ENCODE measurements around the gene ZFYVE9. TPM values are rescaled to one million over a fixed set of nuclear protein-coding genes. Genes with fewer than 3 reads are reported as not detected.

The ZFYVE9 gene
- total RNA-seq, 4 donors from 2014 or later = 12.7 to 31.1 (median 16.2) TPM

DNA sequence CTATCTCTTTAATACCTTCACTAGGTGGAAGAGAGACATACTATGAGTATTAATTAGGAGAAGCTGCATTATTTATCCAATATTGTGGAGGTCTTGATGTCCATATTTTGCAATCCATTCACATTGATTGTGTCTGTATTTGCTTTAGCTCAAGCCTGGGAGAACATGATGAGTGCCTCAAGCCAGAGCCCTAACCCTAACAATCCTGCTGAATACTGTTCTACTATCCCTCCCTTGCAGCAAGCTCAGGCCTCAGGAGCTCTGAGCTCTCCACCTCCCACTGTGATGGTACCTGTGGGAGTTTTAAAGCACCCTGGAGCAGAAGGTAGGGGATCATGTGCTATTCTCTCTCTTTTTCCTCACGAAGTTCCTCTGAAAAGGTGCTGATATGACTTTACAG is 124.6 kb downstream of the ZFYVE9 start:
- 88 to 90% methylated on average over 1 of the region's 1 CpG for WGBS, 2 donors
- DNase-seq = no peak
- intact Hi-C loops (cut with DNase I) = no loop called here

GRCh38 chr1:52268372-52268771 is 126.5 kb downstream of the ZFYVE9 start:
- intact Hi-C loops (cut with DNase I) = no loop called here
- H3K9me3 ChIP-seq = no peaks in the 10 kb centered on the region
- 31 to 44% methylated on average over 3 of the region's 3 CpGs for WGBS, 2 donors
- no peak overlapping the region for H3K27ac ChIP-seq
- TF ChIP-seq POLR2A (IDR thresholded peaks at IDR 0.05) (no peak), CTCF (IDR thresholded peaks at IDR 0.05) (peak in 1 of 6 experiments; percentile 28)
- H3K4me3 ChIP-seq = no peak overlapping the region
- DNase-seq = no peak
- H3K36me3 ChIP-seq = peaks cover 0 to 54% (median 0%) of the 10 kb centered on the region in 3 donors
- H3K4me1 ChIP-seq = peaks cover 0 to 8% (median 0%) of the 10 kb centered on the region in 3 donors
- H3K27me3 ChIP-seq = no peaks in the 10 kb centered on the region

More for the DNA sequence above, 124.6 kb downstream of the ZFYVE9 start:
- Histone ChIP-seq H3K4me3 (no peak overlapping the region), H3K9me3 (no peaks in the 10 kb centered on the region), H3K36me3 (peaks cover 0 to 36% (median 0%) of the 10 kb centered on the region in 3 donors), H3K27ac (no peak overlapping the region), H3K4me1 (peaks cover 0 to 14% (median 0%) of the 10 kb centered on the region in 3 donors), H3K27me3 (no peaks in the 10 kb centered on the region)
- TF ChIP-seq POLR2A (IDR thresholded peaks at IDR 0.05) (no peak), CTCF (IDR thresholded peaks at IDR 0.05) (no peak)

DNA sequence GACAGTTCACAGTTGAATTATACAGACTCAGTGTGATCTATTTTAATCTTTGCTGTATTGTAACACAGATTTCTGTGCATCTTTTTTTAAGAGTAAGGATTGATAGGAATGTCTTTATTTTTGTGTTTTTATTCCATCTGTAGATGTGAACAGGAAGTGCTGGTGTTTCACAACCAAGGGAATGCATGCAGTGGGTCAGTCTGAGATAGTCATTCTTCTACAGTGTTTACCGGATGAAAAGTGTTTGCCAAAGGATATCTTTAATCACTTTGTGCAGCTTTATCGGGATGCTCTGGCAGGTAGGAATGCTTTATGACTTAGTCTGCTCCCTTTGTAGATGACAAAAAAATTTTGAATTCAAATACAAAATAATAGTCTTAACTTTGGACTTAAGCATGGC is 139.6 kb downstream of the ZFYVE9 start:
- H3K9me3 ChIP-seq = no peaks in the 10 kb centered on the region
- no peak for DNase-seq
- H3K27ac ChIP-seq = no peak overlapping the region
- no peaks in the 10 kb centered on the region for H3K4me1 ChIP-seq
- 72 to 80% methylated on average over 2 of the region's 2 CpGs for WGBS, 2 donors
- H3K36me3 ChIP-seq = peaks cover 0 to 56% (median 0%) of the 10 kb centered on the region in 3 donors
- intact Hi-C loops (cut with DNase I) = no loop called here
- no peak for TF ChIP-seq CTCF (IDR thresholded peaks at IDR 0.05)
- no peak for TF ChIP-seq POLR2A (IDR thresholded peaks at IDR 0.05)
- no peaks in the 10 kb centered on the region for H3K27me3 ChIP-seq
- H3K4me3 ChIP-seq = no peak overlapping the region

- Histone ChIP-seq H3K27ac (no peak overlapping the region), H3K4me1 (no peaks in the 10 kb centered on the region), H3K4me3 (no peak overlapping the region), H3K27me3 (no peaks in the 10 kb centered on the region), H3K36me3 (peaks cover 0 to 15% (median 0%) of the 10 kb centered on the region in 3 donors), H3K9me3 (no peaks in the 10 kb centered on the region)
- intact Hi-C loops (cut with DNase I) = no loop called here
- no peak for TF ChIP-seq POLR2A (IDR thresholded peaks at IDR 0.05)
- no peak for TF ChIP-seq CTCF (IDR thresholded peaks at IDR 0.05)
- WGBS, 2 donors = 81% methylated on average over 3 of the region's 3 CpGs; no CpG with 5 or more reads in 1 of the 2 donors
- DNase-seq = no peak
These were observed 146.4 kb downstream of the ZFYVE9 start for GRCh38 chr1:52288286-52288685.

DNA sequence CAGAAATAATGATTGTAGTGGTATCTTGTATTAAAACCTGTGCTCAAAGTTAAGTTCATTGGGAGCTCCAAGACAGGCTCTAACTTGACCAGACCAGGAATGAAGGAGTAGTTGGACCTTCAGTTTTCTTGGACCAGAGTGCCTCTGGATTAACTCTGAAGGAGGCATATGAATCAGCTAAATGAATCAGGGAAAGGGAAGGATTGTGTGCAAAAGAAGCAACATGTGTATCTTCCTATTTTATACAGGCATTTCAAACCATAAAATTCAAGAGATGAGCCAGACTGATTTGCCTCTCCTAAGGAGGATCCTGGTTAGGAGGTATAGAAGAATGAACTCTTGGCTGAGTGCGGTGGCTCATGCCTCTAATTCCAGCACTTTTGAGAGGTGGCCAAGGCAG is 152.7 kb downstream of the ZFYVE9 start:
- WGBS, 2 donors = 22 to 44% methylated on average over 1 of the region's 1 CpG
- intact Hi-C loops (cut with DNase I) = no loop called here
- peaks cover 0 to 24% (median 0%) of the 10 kb centered on the region in 3 donors for H3K36me3 ChIP-seq
- H3K4me1 ChIP-seq = peaks cover 0 to 16% (median 4%) of the 10 kb centered on the region in 3 donors
- peak overlapping the region in 1 of 4 donors; percentile 34 for H3K27ac ChIP-seq
- no peaks in the 10 kb centered on the region for H3K27me3 ChIP-seq
- H3K4me3 ChIP-seq = no peak overlapping the region
- H3K9me3 ChIP-seq = no peaks in the 10 kb centered on the region
- no peak for DNase-seq
- TF ChIP-seq POLR2A (IDR thresholded peaks at IDR 0.05) (no peak), CTCF (IDR thresholded peaks at IDR 0.05) (no peak)

Measured in esophagus squamous epithelium (tissue), 5 donors.